ENCODE measurements around the gene PDRG1.

The PDRG1 gene

DNA sequence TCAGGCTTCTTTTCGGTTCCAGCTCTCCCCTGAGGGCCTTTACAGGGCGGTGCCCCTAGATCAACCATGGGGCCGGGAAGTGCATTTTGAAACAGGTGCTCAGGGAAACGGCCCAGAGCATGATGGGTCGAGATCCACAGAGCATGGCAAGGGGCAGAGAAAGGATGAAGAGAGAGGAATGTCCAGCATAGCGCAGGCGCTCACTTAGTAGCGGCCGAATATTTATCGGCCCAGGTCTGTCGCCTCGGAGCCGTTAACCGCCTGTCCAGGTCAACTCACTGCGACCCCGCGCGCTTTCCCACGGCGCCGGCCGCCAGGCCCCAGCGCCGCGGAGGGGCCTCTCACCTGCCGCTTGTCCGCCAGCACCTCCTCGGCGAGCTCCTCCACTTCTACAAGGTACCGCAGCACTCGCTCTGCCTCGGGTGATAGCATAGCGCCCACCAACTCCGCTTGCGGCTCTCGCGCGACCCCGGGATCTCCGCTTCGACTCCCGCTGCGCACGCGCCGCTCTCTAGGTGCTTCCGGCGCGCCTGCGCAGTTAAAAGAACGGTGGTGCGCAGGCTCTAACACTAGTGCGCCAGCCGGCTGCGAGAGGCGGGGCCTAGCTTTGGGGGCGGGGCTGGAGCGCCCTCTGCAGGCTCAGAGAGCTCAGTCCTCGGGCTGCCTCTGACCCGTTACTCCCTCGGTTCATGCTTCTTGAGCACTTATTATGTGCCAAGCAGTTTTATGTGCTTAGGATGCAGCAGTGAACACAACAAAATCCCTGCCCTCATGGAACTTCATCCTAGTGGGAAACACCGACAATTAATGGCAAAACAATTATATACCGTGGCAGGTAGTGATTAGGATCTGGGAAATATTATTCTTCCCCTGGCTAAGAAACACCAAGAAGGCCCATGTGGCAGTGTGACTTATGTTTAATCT is at the start of gene PDRG1:
PDRG1 (minus strand) TSS at position 517 of the 924 bp plus-strand sequence; CDS start at position 432, 85 bp downstream.
- H3K27ac ChIP-seq (ENCODE audit: low read length): peak within 1 kb of the TSS; percentile 80
- peak; percentile 98 for DNase-seq
- no peak for TF ChIP-seq EZH2 (IDR thresholded peaks at IDR 0.05; ENCODE audit: borderline replicate concordance, low read depth, low read length, severe bottlenecking)
- TF ChIP-seq, protein P1, sequence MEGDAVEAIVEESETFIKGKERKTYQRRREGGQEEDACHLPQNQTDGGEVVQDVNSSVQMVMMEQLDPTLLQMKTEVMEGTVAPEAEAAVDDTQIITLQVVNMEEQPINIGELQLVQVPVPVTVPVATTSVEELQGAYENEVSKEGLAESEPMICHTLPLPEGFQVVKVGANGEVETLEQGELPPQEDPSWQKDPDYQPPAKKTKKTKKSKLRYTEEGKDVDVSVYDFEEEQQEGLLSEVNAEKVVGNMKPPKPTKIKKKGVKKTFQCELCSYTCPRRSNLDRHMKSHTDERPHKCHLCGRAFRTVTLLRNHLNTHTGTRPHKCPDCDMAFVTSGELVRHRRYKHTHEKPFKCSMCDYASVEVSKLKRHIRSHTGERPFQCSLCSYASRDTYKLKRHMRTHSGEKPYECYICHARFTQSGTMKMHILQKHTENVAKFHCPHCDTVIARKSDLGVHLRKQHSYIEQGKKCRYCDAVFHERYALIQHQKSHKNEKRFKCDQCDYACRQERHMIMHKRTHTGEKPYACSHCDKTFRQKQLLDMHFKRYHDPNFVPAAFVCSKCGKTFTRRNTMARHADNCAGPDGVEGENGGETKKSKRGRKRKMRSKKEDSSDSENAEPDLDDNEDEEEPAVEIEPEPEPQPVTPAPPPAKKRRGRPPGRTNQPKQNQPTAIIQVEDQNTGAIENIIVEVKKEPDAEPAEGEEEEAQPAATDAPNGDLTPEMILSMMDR (IDR thresholded peaks at IDR 0.05; ENCODE audit: borderline replicate concordance, extremely low read depth, low read length, poor library complexity, severe bottlenecking): peak; percentile 99
- H3K27me3 ChIP-seq (ENCODE audit: insufficient read depth, low read length, poor library complexity): peaks cover 8% of the 10 kb centered on the region
- peaks cover 4% of the 10 kb centered on the region for H3K9me3 ChIP-seq (ENCODE audit: insufficient read depth, low read length, severe bottlenecking)
- H3K79me2 ChIP-seq (ENCODE audit: insufficient read depth, low read length): peaks cover 37% of the 10 kb centered on the region
- peaks cover 27% of the 10 kb centered on the region for H4K20me1 ChIP-seq (ENCODE audit: insufficient read depth, low read length)
- H3K4me1 ChIP-seq (ENCODE audit: insufficient read depth, low read length): peaks cover 19% of the 10 kb centered on the region
- peak within 1 kb of the TSS; percentile 80 for H3K9ac ChIP-seq (ENCODE audit: low read depth, low read length)
- peaks cover 37% of the 10 kb centered on the region for H3K36me3 ChIP-seq (ENCODE audit: insufficient read depth, low read length)
- H2AFZ ChIP-seq (ENCODE audit: low read depth, low read length): peak within 1 kb of the TSS; percentile 78
- H3K4me2 ChIP-seq (ENCODE audit: insufficient read depth, low read length): peak within 1 kb of the TSS; percentile 89
- H3K4me3 ChIP-seq (ENCODE audit: low read depth in 1 of 2, low read length in 2 of 2): peak within 1 kb of the TSS; percentile 87 to 89
- peak; percentile 96 for ATAC-seq (ENCODE audit: insufficient read depth, low read depth)

DNA sequence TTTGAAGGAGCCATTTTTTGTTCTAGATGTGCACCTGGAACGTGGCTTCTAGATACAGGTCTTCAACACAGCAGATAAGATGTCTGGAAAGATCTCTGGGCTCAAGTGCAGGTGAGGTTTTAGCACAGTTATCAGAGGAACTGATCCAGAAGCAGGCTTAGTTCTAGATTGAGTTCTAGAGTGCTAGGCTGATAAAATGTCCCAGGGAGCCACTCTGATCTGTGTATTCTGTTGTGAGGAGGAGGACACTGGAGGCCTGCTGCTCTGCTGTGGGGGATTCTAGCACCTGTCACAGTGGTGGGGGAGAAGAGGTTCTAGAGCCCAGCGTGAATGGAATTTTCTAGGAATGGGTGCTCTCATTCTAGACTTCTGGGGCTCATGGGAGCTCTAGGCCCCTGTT is 46.4 kb upstream of the PDRG1 start:
- Histone ChIP-seq H2AFZ (ENCODE audit: low read depth, low read length) (no peak overlapping the region), H3K27ac (ENCODE audit: low read length) (no peak overlapping the region), H4K20me1 (ENCODE audit: insufficient read depth, low read length) (0 out of 2 replicates have a peak, but pooled peaks cover 5% of the 10 kb centered on the region), H3K4me2 (ENCODE audit: insufficient read depth, low read length) (no peak overlapping the region), H3K4me1 (ENCODE audit: insufficient read depth, low read length) (no peaks in the 10 kb centered on the region), H3K36me3 (ENCODE audit: insufficient read depth, low read length) (no peaks in the 10 kb centered on the region), H3K4me3 (ENCODE audit: low read depth in 1 of 2, low read length in 2 of 2) (no peak overlapping the region), H3K79me2 (ENCODE audit: insufficient read depth, low read length) (no peaks in the 10 kb centered on the region), H3K27me3 (ENCODE audit: insufficient read depth, low read length, poor library complexity) (peaks cover 8% of the 10 kb centered on the region), H3K9me3 (ENCODE audit: insufficient read depth, low read length, severe bottlenecking) (no peaks in the 10 kb centered on the region), H3K9ac (ENCODE audit: low read depth, low read length) (no peak overlapping the region)
- DNase-seq (no peak), ATAC-seq (ENCODE audit: insufficient read depth, low read depth) (no peak)
- TF ChIP-seq EZH2 (IDR thresholded peaks at IDR 0.05; ENCODE audit: borderline replicate concordance, low read depth, low read length, severe bottlenecking): no peak
- TF ChIP-seq, protein P1 (IDR thresholded peaks at IDR 0.05; ENCODE audit: borderline replicate concordance, extremely low read depth, low read length, poor library complexity, severe bottlenecking): no peak

- Histone ChIP-seq H3K4me1 (ENCODE audit: insufficient read depth, low read length) (no peaks in the 10 kb centered on the region), H4K20me1 (ENCODE audit: insufficient read depth, low read length) (0 out of 2 replicates have a peak, but pooled peaks cover 5% of the 10 kb centered on the region), H3K9me3 (ENCODE audit: insufficient read depth, low read length, severe bottlenecking) (no peaks in the 10 kb centered on the region), H3K36me3 (ENCODE audit: insufficient read depth, low read length) (no peaks in the 10 kb centered on the region), H3K79me2 (ENCODE audit: insufficient read depth, low read length) (no peaks in the 10 kb centered on the region), H3K4me2 (ENCODE audit: insufficient read depth, low read length) (no peak overlapping the region), H3K9ac (ENCODE audit: low read depth, low read length) (no peak overlapping the region), H2AFZ (ENCODE audit: low read depth, low read length) (no peak overlapping the region), H3K4me3 (ENCODE audit: low read depth in 1 of 2, low read length in 2 of 2) (no peak overlapping the region), H3K27me3 (ENCODE audit: insufficient read depth, low read length, poor library complexity) (peaks cover 18% of the 10 kb centered on the region), H3K27ac (ENCODE audit: low read length) (no peak overlapping the region)
- DNase-seq (no peak), ATAC-seq (ENCODE audit: insufficient read depth, low read depth) (no peak)
- no peak for TF ChIP-seq EZH2 (IDR thresholded peaks at IDR 0.05; ENCODE audit: borderline replicate concordance, low read depth, low read length, severe bottlenecking)
- TF ChIP-seq, protein P1 (IDR thresholded peaks at IDR 0.05; ENCODE audit: borderline replicate concordance, extremely low read depth, low read length, poor library complexity, severe bottlenecking): no peak
Measured at GRCh38 chr20:31996996-31997395, 45.1 kb upstream of the PDRG1 start.
